ENCODE data around the gene ERF. TPM values are rescaled to one million over a fixed set of nuclear protein-coding genes. Genes with fewer than 3 reads are reported as not detected.

The ERF gene
- total RNA-seq, 1 experiment from 2014 or later, result 35.1 TPM

- no TSS peak for BruUV-seq (replicated peaks)
- TF ChIP-seq CTCF (IDR thresholded peaks at IDR 0.05; ENCODE audit: unreplicated experiment), result no peak
- Mint-ChIP-seq H3K9me3 (ENCODE audit: unreplicated experiment) (no peaks in the 10 kb centered on the region), H3K27me3 (ENCODE audit: insufficient read depth, unreplicated experiment) (no peaks in the 10 kb centered on the region), H3K4me1 (ENCODE audit: insufficient read depth, unreplicated experiment) (no peaks in the 10 kb centered on the region), H3K27ac (ENCODE audit: low read depth, unreplicated experiment) (no peak overlapping the region), H3K36me3 (ENCODE audit: insufficient read depth, unreplicated experiment) (peaks cover 82% of the 10 kb centered on the region), H3K4me3 (ENCODE audit: unreplicated experiment) (no peak overlapping the region)
- DNase-seq (ENCODE audit: unreplicated experiment), result no peak
- intact Hi-C loops (cut with micrococcal nuclease), result no loop called here
- CTCF ChIA-PET, result interaction anchor here (0.6 to 1.9 kb wide), 5 partner anchors 10 to 1295 kb away, joined by 3 to 6 read pairs (median 3); partner anchors contain the start of gene ZNF526
- POLR2A ChIA-PET, result interaction anchor here (1.2 kb wide), 2 partner anchors 10 to 12 kb away, joined by 3 read pairs; partner anchors contain the start of gene GSK3A
Observed at GRCh38 chr19:42229855-42230351, 25.0 kb downstream of the ERF start.

GRCh38 chr19:42229301-42229854, 25.6 kb downstream of the ERF start:
- DNase-seq (ENCODE audit: unreplicated experiment), result no peak
- no peak overlapping the region for H3K27ac Mint-ChIP-seq (ENCODE audit: low read depth, unreplicated experiment)
- intact Hi-C loops (cut with micrococcal nuclease), result no loop called here
- BruUV-seq (replicated peaks), result no TSS peak
- H3K36me3 Mint-ChIP-seq (ENCODE audit: insufficient read depth, unreplicated experiment), result peaks cover 83% of the 10 kb centered on the region
- H3K27me3 Mint-ChIP-seq (ENCODE audit: insufficient read depth, unreplicated experiment), result no peaks in the 10 kb centered on the region
- H3K4me1 Mint-ChIP-seq (ENCODE audit: insufficient read depth, unreplicated experiment), result no peaks in the 10 kb centered on the region
- POLR2A ChIA-PET, result interaction anchor here (1.2 kb wide), 2 partner anchors 10 to 13 kb away, joined by 3 read pairs; partner anchors contain the start of gene GSK3A
- CTCF ChIA-PET, result interaction anchor here (0.6 to 1.9 kb wide), 5 partner anchors 8 to 1295 kb away, joined by 3 to 6 read pairs (median 3); no protein-coding TSS in a partner anchor
- no peaks in the 10 kb centered on the region for H3K9me3 Mint-ChIP-seq (ENCODE audit: unreplicated experiment)
- no peak for TF ChIP-seq CTCF (IDR thresholded peaks at IDR 0.05; ENCODE audit: unreplicated experiment)
- H3K4me3 Mint-ChIP-seq (ENCODE audit: unreplicated experiment), result no peak overlapping the region

GRCh38 chr19:42228641-42229040, 26.3 kb downstream of the ERF start:
- Mint-ChIP-seq H3K9me3 (ENCODE audit: unreplicated experiment) (no peaks in the 10 kb centered on the region), H3K27me3 (ENCODE audit: insufficient read depth, unreplicated experiment) (no peaks in the 10 kb centered on the region), H3K4me1 (ENCODE audit: insufficient read depth, unreplicated experiment) (no peaks in the 10 kb centered on the region), H3K36me3 (ENCODE audit: insufficient read depth, unreplicated experiment) (peaks cover 77% of the 10 kb centered on the region), H3K4me3 (ENCODE audit: unreplicated experiment) (no peak overlapping the region), H3K27ac (ENCODE audit: low read depth, unreplicated experiment) (peak overlapping the region; percentile 74)
- no peak for DNase-seq (ENCODE audit: unreplicated experiment)
- ChIA-PET POLR2A (interaction anchor here (1.2 kb wide), 1 partner anchor 13 kb away, joined by 3 read pairs; the partner anchor contains the start of gene GSK3A), CTCF (interaction anchor here (0.6 to 1.1 kb wide), 4 partner anchors 9 to 1957 kb away, joined by 3 read pairs; no protein-coding TSS in a partner anchor)
- intact Hi-C loops (cut with micrococcal nuclease), result no loop called here
- no TSS peak for BruUV-seq (replicated peaks)
- no peak for TF ChIP-seq CTCF (IDR thresholded peaks at IDR 0.05; ENCODE audit: unreplicated experiment)

- H3K27me3 Mint-ChIP-seq (ENCODE audit: insufficient read depth, unreplicated experiment), result no peaks in the 10 kb centered on the region
- ChIA-PET CTCF (no interaction called here), POLR2A (interaction anchor here (1.0 kb wide), 1 partner anchor 44 kb away, joined by 3 read pairs; no protein-coding TSS in a partner anchor)
- no peaks in the 10 kb centered on the region for H3K9me3 Mint-ChIP-seq (ENCODE audit: unreplicated experiment)
- peaks cover 73% of the 10 kb centered on the region for H3K36me3 Mint-ChIP-seq (ENCODE audit: insufficient read depth, unreplicated experiment)
- DNase-seq (ENCODE audit: unreplicated experiment), result no peak
- H3K4me1 Mint-ChIP-seq (ENCODE audit: insufficient read depth, unreplicated experiment), result peaks cover 8% of the 10 kb centered on the region
- H3K27ac Mint-ChIP-seq (ENCODE audit: low read depth, unreplicated experiment), result no peak overlapping the region
- intact Hi-C loops (cut with micrococcal nuclease), result no loop called here
- no peak overlapping the region for H3K4me3 Mint-ChIP-seq (ENCODE audit: unreplicated experiment)
- no TSS peak for BruUV-seq (replicated peaks)
- no peak for TF ChIP-seq CTCF (IDR thresholded peaks at IDR 0.05; ENCODE audit: unreplicated experiment)
Observed at GRCh38 chr19:42226886-42227285, 28.0 kb downstream of the ERF start.
